Measurements from ENCODE around the gene ACSS2. TPM values are rescaled to one million over a fixed set of nuclear protein-coding genes. Genes with fewer than 3 reads are reported as not detected.

ACSS2 gene
- total and polyA plus RNA-seq, 10 of the 15 experiments (the other 5 are each of a cell fraction or from before 2014, with no cell fraction given), result 2.8 to 37.2 (median 24.2) TPM

DNA sequence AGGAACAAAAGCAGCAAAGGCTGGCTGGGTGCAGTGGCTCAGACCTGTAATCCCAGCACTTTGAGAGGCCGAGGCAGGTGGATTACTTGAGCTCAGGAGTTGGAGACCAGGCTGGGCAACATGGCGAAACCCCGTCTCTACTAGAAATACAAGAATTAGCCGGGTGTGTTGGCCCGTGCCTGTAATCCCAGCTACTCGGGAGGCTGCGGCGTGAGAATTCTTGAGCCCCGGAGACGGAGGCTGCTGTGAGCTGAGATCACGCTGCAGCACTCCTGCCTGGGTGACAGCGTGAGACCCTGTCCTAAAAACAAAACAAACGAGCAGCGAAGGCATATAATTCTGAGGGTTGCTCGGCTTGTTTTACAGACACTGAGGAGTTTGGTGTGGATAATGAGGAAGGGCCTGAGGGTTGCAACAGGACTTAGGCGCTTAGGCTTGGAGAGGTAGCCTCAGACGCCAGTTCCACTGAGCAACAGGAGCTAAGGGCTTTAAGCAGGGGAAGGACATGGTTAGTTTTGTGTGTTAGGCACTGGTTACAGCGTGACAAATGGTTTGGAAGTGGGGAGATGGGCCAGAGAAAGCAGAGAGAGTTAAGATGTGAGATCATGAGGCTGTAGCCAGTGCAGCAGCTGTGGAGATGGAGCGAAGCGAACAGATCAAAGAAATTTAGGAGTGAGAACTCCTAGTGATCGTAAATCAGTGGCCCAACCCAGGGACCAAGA, 80.5 kb downstream of the ACSS2 start:
- no peak overlapping the region for H3K27ac ChIP-seq (ENCODE audit: control insufficient read depth, insufficient read depth)
- no TSS peak for BruUV-seq (replicated peaks)
- H3K79me2 ChIP-seq (ENCODE audit: control insufficient read depth, insufficient read depth, low read length), result 0 out of 2 replicates have a peak, but pooled peaks cover 2% of the 10 kb centered on the region
- no peaks in the 10 kb centered on the region for H3K36me3 ChIP-seq (ENCODE audit: control insufficient read depth in 2 of 2, insufficient read depth in 2 of 2, low read length in 1 of 2)
- no peak overlapping the region for H3K4me2 ChIP-seq (ENCODE audit: control insufficient read depth, insufficient read depth)
- peaks cover 3% of the 10 kb centered on the region; the same call in 1 of the 2 replicates for H3K4me1 ChIP-seq (ENCODE audit: control insufficient read depth, insufficient read depth, low read length)
- intact Hi-C loops (cut with micrococcal nuclease; ENCODE audit: unreplicated experiment) (loop anchor here (5.0 kb wide), 1 partner anchor 250 kb away; no protein-coding TSS in a partner anchor), in situ Hi-C loops (cut with MboI) (loop anchor here (5.0 kb wide), 2 partner anchors 85 to 125 kb away; partner anchors contain the start of gene GGT7)
- H3K4me3 ChIP-seq, result no peak overlapping the region
- ATAC-seq, result no peak
- POLR2A ChIA-PET, result interaction anchor here (1.4 kb wide), 1 partner anchor 64 kb away, joined by 4 read pairs; no protein-coding TSS in a partner anchor
- no peak for DNase-seq (ENCODE audit: low read depth, low spot score)
- FAIRE-seq, result no peak
- TF ChIP-seq CHD2 (IDR thresholded peaks at IDR 0.05; ENCODE audit: borderline replicate concordance, low read depth, low read length) (no peak), RUNX3 (IDR thresholded peaks at IDR 0.05; ENCODE audit: low read length) (no peak), GABPA (IDR thresholded peaks at IDR 0.05; ENCODE audit: low read depth) (no peak), NFYA (IDR thresholded peaks at IDR 0.05; ENCODE audit: borderline replicate concordance, low read depth, low read length) (no peak), KAT2A (conservative IDR thresholded peaks at IDR 0.05; ENCODE audit: control insufficient read depth, low read depth, low read length) (no peak), MYB (IDR thresholded peaks at IDR 0.05; ENCODE audit: borderline replicate concordance, low read depth, low read length) (no peak), PAX5 (IDR thresholded peaks at IDR 0.05; ENCODE audit: borderline replicate concordance, low read depth, low read length) (no peak), BRCA1 (IDR thresholded peaks at IDR 0.05; ENCODE audit: low read depth, low read length) (no peak), IRF3 (IDR thresholded peaks at IDR 0.05) (no peak), BCL11A (IDR thresholded peaks at IDR 0.05; ENCODE audit: low read depth, low read length) (no peak), MEF2B (IDR thresholded peaks at IDR 0.05; ENCODE audit: partially characterized antibody, poor library complexity, severe bottlenecking) (no peak), CTCF (IDR thresholded peaks at IDR 0.05 in 2 of 3, conservative IDR thresholded peaks at IDR 0.05 in 1 of 3; ENCODE audit: control insufficient read depth in 2 of 3, extremely low read depth in 1 of 3, insufficient read depth in 1 of 3, low read depth in 3 of 3, low read length in 3 of 3) (no peak), RFX5 (IDR thresholded peaks at IDR 0.05; ENCODE audit: low read depth, low read length) (no peak), IRF4 (IDR thresholded peaks at IDR 0.05; ENCODE audit: low read depth, low read length) (no peak), NR2C1 (IDR thresholded peaks at IDR 0.05) (no peak), HCFC1 (IDR thresholded peaks at IDR 0.05; ENCODE audit: low read length) (no peak), YY1 (IDR thresholded peaks at IDR 0.05; ENCODE audit: low read depth, low read length) (no peak)
- TF ChIP-seq, protein P1, sequence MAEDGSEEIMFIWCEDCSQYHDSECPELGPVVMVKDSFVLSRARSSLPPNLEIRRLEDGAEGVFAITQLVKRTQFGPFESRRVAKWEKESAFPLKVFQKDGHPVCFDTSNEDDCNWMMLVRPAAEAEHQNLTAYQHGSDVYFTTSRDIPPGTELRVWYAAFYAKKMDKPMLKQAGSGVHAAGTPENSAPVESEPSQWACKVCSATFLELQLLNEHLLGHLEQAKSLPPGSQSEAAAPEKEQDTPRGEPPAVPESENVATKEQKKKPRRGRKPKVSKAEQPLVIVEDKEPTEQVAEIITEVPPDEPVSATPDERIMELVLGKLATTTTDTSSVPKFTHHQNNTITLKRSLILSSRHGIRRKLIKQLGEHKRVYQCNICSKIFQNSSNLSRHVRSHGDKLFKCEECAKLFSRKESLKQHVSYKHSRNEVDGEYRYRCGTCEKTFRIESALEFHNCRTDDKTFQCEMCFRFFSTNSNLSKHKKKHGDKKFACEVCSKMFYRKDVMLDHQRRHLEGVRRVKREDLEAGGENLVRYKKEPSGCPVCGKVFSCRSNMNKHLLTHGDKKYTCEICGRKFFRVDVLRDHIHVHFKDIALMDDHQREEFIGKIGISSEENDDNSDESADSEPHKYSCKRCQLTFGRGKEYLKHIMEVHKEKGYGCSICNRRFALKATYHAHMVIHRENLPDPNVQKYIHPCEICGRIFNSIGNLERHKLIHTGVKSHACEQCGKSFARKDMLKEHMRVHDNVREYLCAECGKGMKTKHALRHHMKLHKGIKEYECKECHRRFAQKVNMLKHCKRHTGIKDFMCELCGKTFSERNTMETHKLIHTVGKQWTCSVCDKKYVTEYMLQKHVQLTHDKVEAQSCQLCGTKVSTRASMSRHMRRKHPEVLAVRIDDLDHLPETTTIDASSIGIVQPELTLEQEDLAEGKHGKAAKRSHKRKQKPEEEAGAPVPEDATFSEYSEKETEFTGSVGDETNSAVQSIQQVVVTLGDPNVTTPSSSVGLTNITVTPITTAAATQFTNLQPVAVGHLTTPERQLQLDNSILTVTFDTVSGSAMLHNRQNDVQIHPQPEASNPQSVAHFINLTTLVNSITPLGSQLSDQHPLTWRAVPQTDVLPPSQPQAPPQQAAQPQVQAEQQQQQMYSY (CRISPR knock-in tag; IDR thresholded peaks at IDR 0.05), result no peak
- no peaks in the 10 kb centered on the region for H3K27me3 ChIP-seq (replicated peaks in 1 of 2; ENCODE audit: control insufficient read depth in 2 of 2, insufficient read depth in 2 of 2, low read length in 1 of 2)
- CTCF ChIA-PET, result interaction anchor here (1.5 to 5.9 kb wide), 2 partner anchors 77 to 83 kb away, joined by 5 to 99 read pairs; partner anchors contain the start of genes ACSS2 and GGT7
- no peak overlapping the region for H2AFZ ChIP-seq (ENCODE audit: control insufficient read depth, low read depth, low read length)
- 87% methylated on average over 21 of the region's 21 CpGs for WGBS (ENCODE audit: insufficient coverage, insufficient replicate concordance, low lambda C conversion rate, missing lambda C conversion rate)
- RAD21 ChIA-PET (ENCODE audit: unreplicated experiment), result interaction anchor here (0.6 to 6.2 kb wide), 2 partner anchors 17 to 82 kb away, joined by 3 to 71 read pairs; partner anchors contain the start of genes ACSS2 and GGT7
- no peaks in the 10 kb centered on the region for H3K9me3 ChIP-seq (replicated peaks; ENCODE audit: control insufficient read depth, insufficient read depth, low read length)
- H3K9ac ChIP-seq (ENCODE audit: control insufficient read depth, insufficient read depth, low read length), result no peak overlapping the region
- H4K20me1 ChIP-seq (ENCODE audit: control insufficient read depth, insufficient read depth), result no peaks in the 10 kb centered on the region
- SMC1A ChIA-PET (ENCODE audit: uncharacterized antibody, unreplicated experiment), result interaction anchor here (2.2 to 3.5 kb wide), 2 partner anchors 81 to 83 kb away, joined by 14 to 16 read pairs; no protein-coding TSS in a partner anchor

Measured in GM12878 (cell line).